Measurements from ENCODE around the gene CES3. TPM values are rescaled to one million over a fixed set of nuclear protein-coding genes. Genes with fewer than 3 reads are reported as not detected.
"Not testable (repeated sequence)": the region's sequence is repeated elsewhere in the genome, so short reads cannot be mapped to it uniquely, and the experiment has no call there.

Gene CES3
- polyA plus RNA-seq, 1 experiment: 0.12 TPM

DNA sequence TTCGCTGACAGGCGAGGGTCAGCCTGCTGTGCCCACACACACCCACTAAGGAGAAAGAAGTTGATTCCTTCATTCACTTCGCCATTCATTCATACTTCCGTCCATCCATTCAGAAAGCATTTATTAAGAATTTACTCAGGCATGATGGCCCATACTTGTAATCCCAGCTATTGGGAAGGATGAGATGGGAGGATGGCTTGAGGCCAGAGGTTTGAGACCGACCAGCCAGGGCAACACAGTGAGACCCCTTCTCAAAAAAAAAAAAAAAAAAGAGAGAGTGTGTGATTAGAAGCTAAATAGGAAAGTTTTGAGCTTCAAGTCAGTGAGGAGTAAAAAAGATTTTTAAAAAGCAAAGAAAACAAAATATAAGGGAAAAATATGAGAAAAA, 17.0 kb upstream of the CES3 start:
- ChIA-PET POLR2A (interaction anchor here (0.6 kb wide), 2 partner anchors 34 to 206 kb away, joined by 3 read pairs; no protein-coding TSS in a partner anchor), CTCF (interaction anchor here (0.6 to 2.0 kb wide), 4 partner anchors 10 to 317 kb away, joined by 3 to 6 read pairs (median 4); no protein-coding TSS in a partner anchor)
- H3K4me3 ChIP-seq (ENCODE audit: low read depth, low read length): no peak overlapping the region
- no peak for DNase-seq (ENCODE audit: low read depth, low spot score)
- no peak overlapping the region for H3K27ac ChIP-seq (ENCODE audit: low read depth, low read length)
- TF ChIP-seq, protein P1, sequence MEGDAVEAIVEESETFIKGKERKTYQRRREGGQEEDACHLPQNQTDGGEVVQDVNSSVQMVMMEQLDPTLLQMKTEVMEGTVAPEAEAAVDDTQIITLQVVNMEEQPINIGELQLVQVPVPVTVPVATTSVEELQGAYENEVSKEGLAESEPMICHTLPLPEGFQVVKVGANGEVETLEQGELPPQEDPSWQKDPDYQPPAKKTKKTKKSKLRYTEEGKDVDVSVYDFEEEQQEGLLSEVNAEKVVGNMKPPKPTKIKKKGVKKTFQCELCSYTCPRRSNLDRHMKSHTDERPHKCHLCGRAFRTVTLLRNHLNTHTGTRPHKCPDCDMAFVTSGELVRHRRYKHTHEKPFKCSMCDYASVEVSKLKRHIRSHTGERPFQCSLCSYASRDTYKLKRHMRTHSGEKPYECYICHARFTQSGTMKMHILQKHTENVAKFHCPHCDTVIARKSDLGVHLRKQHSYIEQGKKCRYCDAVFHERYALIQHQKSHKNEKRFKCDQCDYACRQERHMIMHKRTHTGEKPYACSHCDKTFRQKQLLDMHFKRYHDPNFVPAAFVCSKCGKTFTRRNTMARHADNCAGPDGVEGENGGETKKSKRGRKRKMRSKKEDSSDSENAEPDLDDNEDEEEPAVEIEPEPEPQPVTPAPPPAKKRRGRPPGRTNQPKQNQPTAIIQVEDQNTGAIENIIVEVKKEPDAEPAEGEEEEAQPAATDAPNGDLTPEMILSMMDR (IDR thresholded peaks at IDR 0.05; ENCODE audit: low read depth, low read length): no peak
- no peaks in the 10 kb centered on the region for H3K9me3 ChIP-seq (ENCODE audit: control insufficient read depth, insufficient read depth, low read length)
- H3K27me3 ChIP-seq (ENCODE audit: control insufficient read depth, insufficient read depth, low read length): peaks cover 6% of the 10 kb centered on the region

DNA sequence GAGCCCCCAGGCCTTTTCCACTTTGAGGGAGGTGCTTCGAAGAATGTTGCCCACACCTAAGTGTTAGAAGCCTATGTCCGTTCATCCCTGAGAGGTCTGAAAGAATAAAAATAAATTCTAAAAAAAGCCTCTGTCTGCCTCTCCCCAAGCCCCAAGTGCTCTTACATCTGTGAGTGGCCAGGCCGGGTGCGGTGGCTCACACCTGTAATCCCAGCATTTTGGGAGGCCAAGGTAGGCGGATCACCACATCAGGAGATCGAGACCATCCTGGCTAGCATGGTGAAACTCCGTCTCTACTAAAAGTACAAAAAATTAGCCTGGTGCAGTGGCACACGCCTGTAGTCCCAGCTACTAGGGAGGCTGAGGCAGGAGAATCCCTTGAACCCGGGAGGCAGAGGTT, 16.1 kb upstream of the CES3 start:
- CTCF ChIA-PET: interaction anchor here (2.0 to 2.8 kb wide), 2 partner anchors 9 to 50 kb away, joined by 5 to 13 read pairs; no protein-coding TSS in a partner anchor
- POLR2A ChIA-PET: interaction anchor here (0.7 kb wide), 1 partner anchor 387 kb away, joined by 3 read pairs; no protein-coding TSS in a partner anchor
- not testable (repeated sequence) for H3K9me3 ChIP-seq (ENCODE audit: control insufficient read depth, insufficient read depth, low read length); H3K4me3 ChIP-seq (ENCODE audit: low read depth, low read length); DNase-seq (ENCODE audit: low read depth, low spot score); H3K27ac ChIP-seq (ENCODE audit: low read depth, low read length)
- peaks cover 13% of the 10 kb centered on the region for H3K27me3 ChIP-seq (ENCODE audit: control insufficient read depth, insufficient read depth, low read length)

DNA sequence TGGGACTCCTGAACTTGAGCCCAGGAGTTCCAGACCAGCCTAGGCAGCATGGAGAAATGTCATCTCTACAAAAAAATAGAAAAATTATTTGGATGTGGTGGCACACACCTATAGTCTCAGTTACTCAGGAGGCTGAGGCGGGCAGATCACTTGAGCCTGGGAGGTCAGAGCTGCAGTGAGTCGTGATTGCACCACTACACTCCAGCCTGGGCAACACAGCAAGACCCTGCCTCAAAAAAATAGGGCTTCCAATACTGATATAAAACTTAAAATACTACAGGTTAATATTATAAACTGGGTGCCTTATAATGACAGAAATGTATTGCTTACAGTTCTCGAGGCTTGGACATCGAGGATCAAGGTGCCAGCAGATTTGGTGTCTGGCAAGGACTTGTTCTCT, 15.1 kb upstream of the CES3 start:
- ChIA-PET POLR2A (interaction anchor here (0.6 to 0.8 kb wide), 2 partner anchors 19 to 196 kb away, joined by 3 read pairs; no protein-coding TSS in a partner anchor), CTCF (interaction anchor here (0.6 to 2.8 kb wide), 3 partner anchors 14 to 204 kb away, joined by 3 to 13 read pairs (median 7); no protein-coding TSS in a partner anchor)
- TF ChIP-seq, protein P1 (IDR thresholded peaks at IDR 0.05; ENCODE audit: low read depth, low read length): no peak

DNA sequence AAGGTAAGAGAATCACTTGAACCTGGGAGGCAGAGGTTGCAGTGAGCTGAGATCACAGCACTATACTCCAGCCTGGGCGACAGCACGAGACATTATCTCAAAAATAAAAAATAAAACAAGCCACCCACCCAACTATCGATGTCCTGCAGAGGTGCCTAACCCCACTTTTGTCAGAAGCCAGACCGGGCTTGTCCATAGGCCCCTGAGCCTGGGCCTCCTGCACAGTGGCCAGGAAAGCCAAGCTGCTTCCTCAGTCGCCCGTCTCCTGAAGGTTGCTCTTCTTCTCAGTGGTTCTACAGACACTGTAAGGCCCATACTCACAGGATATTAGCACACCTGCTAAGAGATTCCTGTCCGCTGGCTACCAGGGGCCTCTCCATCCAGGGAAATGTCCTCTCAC, 14.5 kb upstream of the CES3 start:
- H3K9me3 ChIP-seq (ENCODE audit: control insufficient read depth, insufficient read depth, low read length): peaks cover 3% of the 10 kb centered on the region; the same call in 1 of the 2 replicates
- no peak overlapping the region for H3K4me3 ChIP-seq (ENCODE audit: low read depth, low read length)
- H3K27me3 ChIP-seq (ENCODE audit: control insufficient read depth, insufficient read depth, low read length): peaks cover 17% of the 10 kb centered on the region
- TF ChIP-seq, protein P1 (IDR thresholded peaks at IDR 0.05; ENCODE audit: low read depth, low read length): no peak
- H3K27ac ChIP-seq (ENCODE audit: low read depth, low read length): no peak overlapping the region
- DNase-seq (ENCODE audit: low read depth, low spot score): no peak
- POLR2A ChIA-PET: interaction anchor here (0.8 kb wide), 1 partner anchor 195 kb away, joined by 3 read pairs; no protein-coding TSS in a partner anchor
- CTCF ChIA-PET: interaction anchor here (0.6 to 2.8 kb wide), 4 partner anchors 10 to 205 kb away, joined by 3 to 13 read pairs (median 6); no protein-coding TSS in a partner anchor

More for the DNA sequence above, 15.1 kb upstream of the CES3 start:
- H3K27me3 ChIP-seq (ENCODE audit: control insufficient read depth, insufficient read depth, low read length): peaks cover 17% of the 10 kb centered on the region
- H3K9me3 ChIP-seq (ENCODE audit: control insufficient read depth, insufficient read depth, low read length): peaks cover under 1% of the 10 kb centered on the region; the same call in 1 of the 2 replicates
- DNase-seq (ENCODE audit: low read depth, low spot score): no peak
- H3K4me3 ChIP-seq (ENCODE audit: low read depth, low read length): no peak overlapping the region
- H3K27ac ChIP-seq (ENCODE audit: low read depth, low read length): no peak overlapping the region

DNA sequence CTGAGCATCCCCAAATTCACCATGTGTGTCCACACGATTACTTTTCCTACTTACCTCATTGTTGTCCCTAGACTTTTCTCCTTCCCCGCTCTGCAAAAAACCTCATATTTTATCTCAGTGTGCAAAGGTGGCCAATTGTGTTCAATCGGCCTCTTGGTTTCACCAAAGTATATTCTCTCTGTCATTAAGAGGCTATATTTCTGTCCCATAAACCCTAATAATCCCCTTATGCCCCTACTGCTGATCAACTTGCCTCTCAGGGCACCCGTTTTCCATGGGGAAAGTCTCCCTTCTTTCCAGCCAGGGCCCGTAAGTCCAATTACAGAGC, 14.1 kb upstream of the CES3 start:
- ChIA-PET CTCF (interaction anchor here (1.0 to 2.8 kb wide), 4 partner anchors 10 to 55 kb away, joined by 3 to 13 read pairs (median 4); no protein-coding TSS in a partner anchor), POLR2A (interaction anchor here (0.7 kb wide), 1 partner anchor 228 kb away, joined by 3 read pairs; no protein-coding TSS in a partner anchor)
- H3K9me3 ChIP-seq (ENCODE audit: control insufficient read depth, insufficient read depth, low read length): peaks cover 4% of the 10 kb centered on the region; the same call in 1 of the 2 replicates
- H3K27ac ChIP-seq (ENCODE audit: low read depth, low read length): no peak overlapping the region
- TF ChIP-seq, protein P1 (IDR thresholded peaks at IDR 0.05; ENCODE audit: low read depth, low read length): no peak
- DNase-seq (ENCODE audit: low read depth, low spot score): no peak
- H3K4me3 ChIP-seq (ENCODE audit: low read depth, low read length): no peak overlapping the region
- peaks cover 17% of the 10 kb centered on the region for H3K27me3 ChIP-seq (ENCODE audit: control insufficient read depth, insufficient read depth, low read length)
